PC-9 (cell line): ENCODE data around the gene METTL6.

Source experiments
- EZH2 ChIP-seq: fragments of 200-600 bp; sonication (generic); IDR thresholded peaks from 2 replicates; pipeline ENCODE4 v1.8.0; 2017; ENCODE audit warnings: antibody characterized with exemption, low read depth
- TF ChIP-seq, protein P1 (sequence below): fragments of 200-600 bp; sonication (generic); conservative IDR thresholded peaks from 2 replicates; pipeline ENCODE4 v1.6.1; 2017; ENCODE audit warnings: mixed run types, antibody characterized with exemption, mild to moderate bottlenecking, moderate library complexity

GRCh38 chr3:15387171-15387581, 40.2 kb downstream of the METTL6 start:
- TF ChIP-seq, protein P1, sequence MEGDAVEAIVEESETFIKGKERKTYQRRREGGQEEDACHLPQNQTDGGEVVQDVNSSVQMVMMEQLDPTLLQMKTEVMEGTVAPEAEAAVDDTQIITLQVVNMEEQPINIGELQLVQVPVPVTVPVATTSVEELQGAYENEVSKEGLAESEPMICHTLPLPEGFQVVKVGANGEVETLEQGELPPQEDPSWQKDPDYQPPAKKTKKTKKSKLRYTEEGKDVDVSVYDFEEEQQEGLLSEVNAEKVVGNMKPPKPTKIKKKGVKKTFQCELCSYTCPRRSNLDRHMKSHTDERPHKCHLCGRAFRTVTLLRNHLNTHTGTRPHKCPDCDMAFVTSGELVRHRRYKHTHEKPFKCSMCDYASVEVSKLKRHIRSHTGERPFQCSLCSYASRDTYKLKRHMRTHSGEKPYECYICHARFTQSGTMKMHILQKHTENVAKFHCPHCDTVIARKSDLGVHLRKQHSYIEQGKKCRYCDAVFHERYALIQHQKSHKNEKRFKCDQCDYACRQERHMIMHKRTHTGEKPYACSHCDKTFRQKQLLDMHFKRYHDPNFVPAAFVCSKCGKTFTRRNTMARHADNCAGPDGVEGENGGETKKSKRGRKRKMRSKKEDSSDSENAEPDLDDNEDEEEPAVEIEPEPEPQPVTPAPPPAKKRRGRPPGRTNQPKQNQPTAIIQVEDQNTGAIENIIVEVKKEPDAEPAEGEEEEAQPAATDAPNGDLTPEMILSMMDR, result no peak
- TF ChIP-seq EZH2, result no peak
